AG04449 (cell line): ENCODE results near the gene CCDC197.

Source experiments
- CTCF ChIA-PET: fragments of 350-600 bp; formaldehyde crosslinking; extraction: SDS; loops from one replicate; lab custom pipeline; 2021; ENCODE audit warnings: antibody characterized with exemption; lab: Yijun Ruan, JAX
- POLR2A ChIA-PET: fragments of 400-600, 350-600 bp; formaldehyde crosslinking; extraction: SDS; loops from one replicate; lab custom pipeline; 2020; ENCODE audit warnings: antibody characterized with exemption, inconsistent platforms; lab: Yijun Ruan, JAX
- DNase-seq: peaks from one replicate; pipeline ENCODE4 v3.0.0-alpha.2; 2010; ENCODE audit warnings: low read depth, low spot score
- H3K4me3 ChIP-seq: 2 replicates; pipeline ENCODE4 v1.5.1; 2011; ENCODE audit warnings: low read depth, mild to moderate bottlenecking, control low read depth, low read length
- CTCF ChIP-seq: IDR thresholded peaks from one replicate; pipeline ENCODE4 v1.5.1; 2011; ENCODE audit warnings: mild to moderate bottlenecking, moderate library complexity, low read length, control low read depth, inconsistent platforms; ENCODE audit not compliant: insufficient read depth; ENCODE audit errors: missing control alignments

The CCDC197 gene

GRCh38 chr14:93998871-93999403 lies 1.8 kb downstream of the CCDC197 start:
- no peak for DNase-seq
- TF ChIP-seq CTCF: no peak
- ChIA-PET POLR2A (no interaction called here), CTCF (interaction anchor here (1.0 to 12.0 kb wide), 7 partner anchors 16 to 138 kb away, joined by 3 to 472 read pairs (median 9); partner anchors contain the start of gene OTUB2)
- H3K4me3 ChIP-seq: no peak overlapping the region

- CTCF ChIA-PET: interaction anchor here (1.0 to 12.0 kb wide), 12 partner anchors 8 to 345 kb away, joined by 3 to 472 read pairs (median 11); partner anchors contain the start of gene OTUB2
- H3K4me3 ChIP-seq: no peak overlapping the region
- POLR2A ChIA-PET: no interaction called here
- TF ChIP-seq CTCF: no peak
- no peak for DNase-seq
These were observed 2.5 kb downstream of the CCDC197 start for GRCh38 chr14:93999573-93999972.

- H3K4me3 ChIP-seq: no peak overlapping the region
- TF ChIP-seq CTCF: no peak
- POLR2A ChIA-PET: no interaction called here
- CTCF ChIA-PET: interaction anchor here (1.0 to 12.0 kb wide), 16 partner anchors 9 to 345 kb away, joined by 3 to 472 read pairs (median 7); partner anchors contain the start of gene OTUB2
- DNase-seq: no peak
These were observed 3.2 kb downstream of the CCDC197 start for GRCh38 chr14:94000267-94000666.

- TF ChIP-seq CTCF: no peak
- ChIA-PET CTCF (interaction anchor here (0.6 to 12.0 kb wide), 18 partner anchors 10 to 169 kb away, joined by 3 to 472 read pairs (median 4); no protein-coding TSS in a partner anchor), POLR2A (no interaction called here)
- H3K4me3 ChIP-seq: no peak overlapping the region
- no peak for DNase-seq
These were observed 3.9 kb downstream of the CCDC197 start for GRCh38 chr14:94001016-94001415.

- POLR2A ChIA-PET: no interaction called here
- DNase-seq: no peak
- no peak overlapping the region for H3K4me3 ChIP-seq
- CTCF ChIA-PET: interaction anchor here (0.6 to 12.0 kb wide), 22 partner anchors 8 to 168 kb away, joined by 3 to 472 read pairs (median 4); no protein-coding TSS in a partner anchor
- peak; percentile 97 for TF ChIP-seq CTCF
These were observed 4.6 kb downstream of the CCDC197 start for GRCh38 chr14:94001501-94002396.

GRCh38 chr14:94003397-94003796 lies 6.3 kb downstream of the CCDC197 start:
- ChIA-PET POLR2A (no interaction called here), CTCF (interaction anchor here (1.0 to 12.0 kb wide), 11 partner anchors 8 to 135 kb away, joined by 3 to 472 read pairs (median 4); partner anchors contain the start of gene OTUB2)
- no peak overlapping the region for H3K4me3 ChIP-seq
- no peak for TF ChIP-seq CTCF
- DNase-seq: no peak
